Measurements from ENCODE around the gene VSIG10. TPM values are rescaled to one million over a fixed set of nuclear protein-coding genes. Genes with fewer than 3 reads are reported as not detected.

The VSIG10 gene
- total and polyA plus RNA-seq, 2 of the 4 experiments (the other 2 are of a cell fraction), result 5.9 to 10.0 TPM

GRCh38 chr12:118119449-118119879 is 15.7 kb upstream of the VSIG10 start:
- Histone ChIP-seq H2BK20ac (ENCODE audit: low read depth, low read length) (no peak overlapping the region), H2BK120ac (ENCODE audit: low read depth, low read length) (no peak overlapping the region), H3K27me3 (ENCODE audit: control insufficient read depth, insufficient read depth, low read length) (no peaks in the 10 kb centered on the region), H3K56ac (ENCODE audit: extremely low read depth, insufficient read depth, low read length) (no peak overlapping the region), H3K14ac (replicated peaks; ENCODE audit: low read depth, low read length) (no peak overlapping the region), H4K91ac (ENCODE audit: insufficient read depth, low read depth, low read length) (no peak overlapping the region), H2AK9ac (replicated peaks; ENCODE audit: low read depth, low read length, poor library complexity) (no peak overlapping the region), H4K20me1 (ENCODE audit: insufficient read depth, low read length) (no peaks in the 10 kb centered on the region), H2AFZ (replicated peaks; ENCODE audit: low read length, poor library complexity) (no peak overlapping the region), H3K79me1 (ENCODE audit: low read depth in 1 of 2, low read length in 2 of 2) (no peaks in the 10 kb centered on the region), H4K8ac (ENCODE audit: low read depth in 2 of 2, low read length in 2 of 2) (no peak overlapping the region), H2BK5ac (ENCODE audit: low read depth, low read length, poor library complexity, severe bottlenecking) (no peak overlapping the region), H2BK15ac (ENCODE audit: low read depth, low read length) (no peak overlapping the region), H3K18ac (ENCODE audit: low read depth, low read length) (no peak overlapping the region), H3K4me1 (ENCODE audit: control insufficient read depth, insufficient read depth, low read length) (peaks cover 2% of the 10 kb centered on the region; the same call in 1 of the 2 replicates), H4K5ac (ENCODE audit: low read depth, low read length) (no peak overlapping the region), H3K4ac (ENCODE audit: low read depth, low read length) (no peak overlapping the region), H3K4me3 (ENCODE audit: insufficient read depth, low read depth, low read length) (no peak overlapping the region), H3K23ac (ENCODE audit: low read depth, low read length) (no peak overlapping the region), H3K9me1 (ENCODE audit: insufficient read depth, low read length) (no peaks in the 10 kb centered on the region), H2AK5ac (ENCODE audit: low read depth, low read length) (no peak overlapping the region), H3K36me3 (ENCODE audit: control insufficient read depth, insufficient read depth, low read length) (0 out of 2 replicates have a peak, but pooled peaks cover 1% of the 10 kb centered on the region), H3K9ac (ENCODE audit: low read depth, low read length) (no peak overlapping the region), H3K27ac (ENCODE audit: insufficient read depth, low read length) (no peak overlapping the region), H3K9me3 (ENCODE audit: control insufficient read depth, insufficient read depth, low read length) (no peaks in the 10 kb centered on the region), H3K4me2 (ENCODE audit: low read depth, low read length) (no peak overlapping the region)
- ATAC-seq (ENCODE audit: low read depth), result no peak
- CTCF ChIA-PET, result no interaction called here
- 83% methylated on average over 4 of the region's 10 CpGs; no CpG with 5 or more reads in 1 of the 2 experiments for WGBS, 2 experiments (ENCODE audit: extremely low coverage in 2 of 2, insufficient read length in 1 of 2)
- intact Hi-C loops (cut with micrococcal nuclease) (no loop called here), in situ Hi-C loops (cut with MboI; ENCODE audit: low sequenced_read_pairs) (no loop called here), dilution Hi-C loops (cut with HindIII; ENCODE audit: low sequenced_read_pairs, unreplicated experiment) (no loop called here)
- POLR2A ChIA-PET (ENCODE audit: unreplicated experiment), result no interaction called here
- no TSS peak for BruUV-seq (replicated peaks)
- no peak for TF ChIP-seq RAD21 (IDR thresholded peaks at IDR 0.05; ENCODE audit: low read length)
- no peak for TF ChIP-seq RCOR1 (IDR thresholded peaks at IDR 0.05; ENCODE audit: insufficient replicate concordance, low read length)
- TF ChIP-seq CHD1 (IDR thresholded peaks at IDR 0.05; ENCODE audit: low read depth, low read length), result no peak
- no peak for TF ChIP-seq ELK1 (IDR thresholded peaks at IDR 0.05; ENCODE audit: borderline replicate concordance, low read depth, low read length)
- TF ChIP-seq MAZ (IDR thresholded peaks at IDR 0.05; ENCODE audit: borderline replicate concordance, low read depth, low read length), result no peak
- TF ChIP-seq FOS (IDR thresholded peaks at IDR 0.05; ENCODE audit: low read depth, low read length), result no peak
- TF ChIP-seq NFE2L2 (IDR thresholded peaks at IDR 0.05; ENCODE audit: low read depth, low read length), result no peak
- TF ChIP-seq BHLHE40 (IDR thresholded peaks at IDR 0.05; ENCODE audit: low read depth, low read length), result no peak
- TF ChIP-seq SMC3 (IDR thresholded peaks at IDR 0.05; ENCODE audit: low read depth, low read length), result no peak
- TF ChIP-seq, protein P1, sequence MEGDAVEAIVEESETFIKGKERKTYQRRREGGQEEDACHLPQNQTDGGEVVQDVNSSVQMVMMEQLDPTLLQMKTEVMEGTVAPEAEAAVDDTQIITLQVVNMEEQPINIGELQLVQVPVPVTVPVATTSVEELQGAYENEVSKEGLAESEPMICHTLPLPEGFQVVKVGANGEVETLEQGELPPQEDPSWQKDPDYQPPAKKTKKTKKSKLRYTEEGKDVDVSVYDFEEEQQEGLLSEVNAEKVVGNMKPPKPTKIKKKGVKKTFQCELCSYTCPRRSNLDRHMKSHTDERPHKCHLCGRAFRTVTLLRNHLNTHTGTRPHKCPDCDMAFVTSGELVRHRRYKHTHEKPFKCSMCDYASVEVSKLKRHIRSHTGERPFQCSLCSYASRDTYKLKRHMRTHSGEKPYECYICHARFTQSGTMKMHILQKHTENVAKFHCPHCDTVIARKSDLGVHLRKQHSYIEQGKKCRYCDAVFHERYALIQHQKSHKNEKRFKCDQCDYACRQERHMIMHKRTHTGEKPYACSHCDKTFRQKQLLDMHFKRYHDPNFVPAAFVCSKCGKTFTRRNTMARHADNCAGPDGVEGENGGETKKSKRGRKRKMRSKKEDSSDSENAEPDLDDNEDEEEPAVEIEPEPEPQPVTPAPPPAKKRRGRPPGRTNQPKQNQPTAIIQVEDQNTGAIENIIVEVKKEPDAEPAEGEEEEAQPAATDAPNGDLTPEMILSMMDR (conservative IDR thresholded peaks at IDR 0.05; ENCODE audit: low read depth, low read length), result no peak
- TF ChIP-seq RFX5 (IDR thresholded peaks at IDR 0.05; ENCODE audit: low read depth, low read length), result no peak
- no peak for TF ChIP-seq MXI1 (IDR thresholded peaks at IDR 0.05; ENCODE audit: borderline replicate concordance, low read depth, low read length)
- no peak for TF ChIP-seq MAFK (IDR thresholded peaks at IDR 0.05; ENCODE audit: low read depth, low read length)
- TF ChIP-seq, protein P2, sequence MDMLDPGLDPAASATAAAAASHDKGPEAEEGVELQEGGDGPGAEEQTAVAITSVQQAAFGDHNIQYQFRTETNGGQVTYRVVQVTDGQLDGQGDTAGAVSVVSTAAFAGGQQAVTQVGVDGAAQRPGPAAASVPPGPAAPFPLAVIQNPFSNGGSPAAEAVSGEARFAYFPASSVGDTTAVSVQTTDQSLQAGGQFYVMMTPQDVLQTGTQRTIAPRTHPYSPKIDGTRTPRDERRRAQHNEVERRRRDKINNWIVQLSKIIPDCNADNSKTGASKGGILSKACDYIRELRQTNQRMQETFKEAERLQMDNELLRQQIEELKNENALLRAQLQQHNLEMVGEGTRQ (IDR thresholded peaks at IDR 0.05; ENCODE audit: low read depth, low read length), result no peak
- TF ChIP-seq CEBPB (IDR thresholded peaks at IDR 0.05; ENCODE audit: low read depth, low read length), result no peak
- TF ChIP-seq POLR2A (IDR thresholded peaks at IDR 0.05; ENCODE audit: low read depth, low read length), result no peak
- no peak for DNase-seq

All from IMR-90 (cell line).